Measurements from ENCODE around the gene KIAA1549.

- TF ChIP-seq CTCF (IDR thresholded peaks at IDR 0.05; ENCODE audit: low read depth, low read length) (no peak), EZH2phosphoT487 (IDR thresholded peaks at IDR 0.05; ENCODE audit: low read depth) (no peak)
Measured at GRCh38 chr7:138857728-138858127, 123.5 kb downstream of the KIAA1549 start.

Data from OCI-LY3 (cell line).